GM21619 (cell line): Measurements from ENCODE around the gene FCRL5.
"Not testable (repeated sequence)": the region's sequence is repeated elsewhere in the genome, so short reads cannot be mapped to it uniquely, and the experiment has no call there.

Experiments used
- ATAC-seq: cut with Tn5 transposase; IDR thresholded peaks from one replicate; pipeline ENCODE4 v1.9.1; 2021; ENCODE audit not compliant: unreplicated experiment

Gene FCRL5

DNA sequence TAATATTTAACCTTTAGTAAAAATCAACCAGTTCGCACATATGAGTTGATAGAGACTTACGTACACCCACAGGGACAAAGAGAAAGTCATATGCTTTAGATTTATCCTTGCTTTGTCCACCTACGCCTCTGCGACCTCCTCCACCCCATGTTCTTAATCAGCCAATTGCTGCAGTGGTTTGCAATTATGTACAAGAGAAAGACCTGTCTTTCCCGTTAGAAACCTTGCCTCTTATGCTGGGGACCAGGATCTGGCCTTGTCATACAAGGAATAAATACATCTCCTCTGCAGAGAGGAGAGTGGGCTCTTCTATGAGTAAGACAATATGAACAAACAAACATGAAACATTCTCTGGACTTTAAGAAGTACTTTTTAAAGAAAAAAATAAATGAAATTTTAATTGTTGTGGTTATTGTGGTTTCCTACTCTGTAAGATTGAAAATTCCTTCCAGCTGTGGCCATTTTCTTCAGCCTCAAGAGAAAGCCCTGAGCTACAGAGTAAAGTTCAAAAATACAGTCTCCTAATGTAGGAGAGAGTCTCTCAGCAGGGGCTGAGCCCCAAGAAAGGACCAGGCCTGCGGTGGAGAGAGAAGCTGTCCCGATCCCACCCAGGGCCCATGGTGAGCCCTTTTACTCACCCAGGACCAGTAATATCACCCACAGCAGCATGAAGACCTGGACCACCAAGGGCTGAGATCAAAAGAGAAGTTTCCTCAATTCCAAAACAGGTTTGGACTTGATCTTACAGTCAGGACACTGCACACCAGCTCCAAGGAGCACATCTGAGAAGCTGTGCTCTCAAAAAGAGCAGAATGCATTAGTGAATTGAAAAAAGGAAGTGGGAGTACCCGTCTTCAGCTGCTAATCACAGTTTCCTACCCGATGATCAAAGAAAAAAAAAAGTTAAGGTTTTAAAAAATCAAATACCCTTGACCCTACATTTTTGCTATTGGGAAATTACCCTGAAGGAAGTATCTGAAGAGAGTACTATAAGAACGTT, at the start of gene FCRL5:
TSS of gene FCRL5 (minus strand) at position 822 of the 1,000 bp plus-strand sequence. CDS start at position 669, 153 bp downstream.
- no peak for ATAC-seq

DNA sequence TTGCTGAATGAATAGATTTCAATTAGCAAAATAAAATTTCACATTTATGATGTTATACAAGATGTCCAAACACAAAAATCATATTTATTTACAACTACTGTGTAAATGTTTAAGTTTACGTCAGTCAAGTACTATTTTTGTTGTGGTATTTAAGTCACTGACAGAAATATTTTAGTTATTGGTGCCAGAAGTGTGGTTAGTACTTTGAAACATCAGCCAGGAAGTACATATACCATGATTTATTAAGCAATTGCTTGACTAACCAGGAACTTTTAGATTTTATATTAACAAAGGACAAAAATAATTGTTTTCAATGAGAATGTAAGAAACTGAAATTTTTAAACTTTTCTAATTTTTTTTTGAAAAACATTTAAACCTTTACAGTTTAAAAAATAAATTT, 47.9 kb upstream of the FCRL5 start:
- ATAC-seq = no peak

DNA sequence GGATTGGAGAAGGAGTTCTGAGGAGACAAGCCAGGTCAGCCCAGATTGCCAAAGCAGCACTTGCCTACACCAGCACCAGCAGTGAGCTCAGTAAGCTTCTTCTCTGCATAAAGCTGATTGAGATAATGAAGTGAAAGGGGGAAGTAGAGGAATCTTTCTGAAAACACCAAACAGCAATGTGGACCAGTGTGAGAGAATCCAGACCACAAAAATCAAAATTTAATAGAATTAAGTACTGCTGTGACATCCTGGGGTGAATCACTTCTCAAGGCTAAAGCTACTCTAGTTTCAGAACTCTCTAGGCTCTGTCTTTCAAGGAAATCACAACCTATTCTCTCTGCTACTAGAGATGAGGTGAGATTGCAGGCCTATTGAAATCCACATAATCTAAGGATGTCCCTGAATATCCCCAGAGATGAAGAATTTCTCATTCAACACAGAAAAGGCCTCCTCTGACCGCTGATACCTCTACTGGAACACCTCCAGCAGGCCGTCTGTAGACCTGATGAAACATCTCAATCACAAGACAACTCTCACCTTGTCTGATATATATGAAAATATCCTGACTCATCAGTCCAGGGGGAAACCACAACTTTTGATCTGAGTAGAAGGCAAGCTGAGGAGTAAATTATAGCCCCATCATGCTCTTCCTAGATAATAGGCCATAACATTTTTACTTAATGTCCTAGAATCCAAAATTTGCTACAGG, 45.8 kb upstream of the FCRL5 start, which contains the start of gene FCRL4:
TSS of gene FCRL4 (minus strand) at position 127 of the 709 bp plus-strand sequence. CDS start 141 bp downstream, outside the sequence.
- peak; percentile 56 for ATAC-seq

DNA sequence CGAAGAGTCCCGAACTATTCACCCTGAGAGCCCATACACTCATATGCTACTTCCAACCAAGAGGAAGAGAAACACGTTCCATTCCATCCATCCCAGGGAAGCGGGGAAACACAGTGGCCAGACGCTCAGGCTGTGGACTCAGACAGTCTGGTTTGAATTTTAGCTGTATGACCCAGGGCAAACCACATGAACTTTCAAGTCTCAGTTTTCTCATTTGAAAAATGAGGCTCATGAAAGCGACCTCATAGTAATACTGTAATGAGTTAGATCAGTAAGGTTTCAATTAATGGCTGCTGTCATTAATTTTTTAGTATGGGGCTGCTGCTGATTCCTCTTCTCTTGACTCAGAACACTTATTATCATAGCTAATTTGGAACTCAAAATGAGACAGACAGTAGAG, 44.1 kb upstream of the FCRL5 start:
- ATAC-seq = peak; percentile 41

DNA sequence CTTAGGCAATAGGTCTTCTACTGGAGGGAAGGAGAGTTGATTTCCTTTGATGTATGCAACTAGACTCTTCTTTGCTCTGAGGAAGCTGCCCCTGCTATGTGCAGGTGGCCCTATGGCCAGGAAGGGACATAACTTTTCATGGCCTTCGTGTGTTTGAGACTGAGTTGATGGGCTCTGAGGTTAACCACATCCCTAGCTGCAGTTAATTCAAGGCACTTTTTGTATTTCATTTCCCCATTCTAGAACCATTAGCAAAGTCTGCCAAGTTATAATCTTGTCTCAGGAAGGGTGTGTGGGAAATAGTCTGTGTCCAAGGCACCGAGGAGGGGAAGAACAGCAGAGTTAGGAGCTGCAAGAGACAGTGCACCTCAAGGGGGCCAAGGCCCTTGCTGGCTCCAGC, 43.0 kb upstream of the FCRL5 start:
- ATAC-seq = peak; percentile 55

DNA sequence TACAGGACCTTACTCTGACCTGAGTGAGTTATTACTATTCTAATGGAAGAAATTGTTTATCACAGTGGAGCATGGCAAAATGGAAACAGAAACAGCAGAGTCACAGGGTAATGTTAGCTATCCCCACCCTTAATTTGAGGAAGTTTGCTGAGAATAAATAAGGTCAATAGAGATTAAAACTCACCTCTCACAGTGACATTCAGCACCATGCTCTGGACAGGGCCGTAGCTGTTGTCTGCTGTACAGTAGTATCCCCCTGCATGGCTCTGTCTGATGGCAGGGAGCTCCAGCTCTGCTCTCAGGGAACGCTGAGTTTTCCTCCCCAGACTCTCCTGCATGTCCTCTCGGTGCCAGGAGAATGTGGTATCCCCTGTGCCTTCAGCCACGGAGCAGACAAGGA, 33.7 kb upstream of the FCRL5 start:
- no peak for ATAC-seq

DNA sequence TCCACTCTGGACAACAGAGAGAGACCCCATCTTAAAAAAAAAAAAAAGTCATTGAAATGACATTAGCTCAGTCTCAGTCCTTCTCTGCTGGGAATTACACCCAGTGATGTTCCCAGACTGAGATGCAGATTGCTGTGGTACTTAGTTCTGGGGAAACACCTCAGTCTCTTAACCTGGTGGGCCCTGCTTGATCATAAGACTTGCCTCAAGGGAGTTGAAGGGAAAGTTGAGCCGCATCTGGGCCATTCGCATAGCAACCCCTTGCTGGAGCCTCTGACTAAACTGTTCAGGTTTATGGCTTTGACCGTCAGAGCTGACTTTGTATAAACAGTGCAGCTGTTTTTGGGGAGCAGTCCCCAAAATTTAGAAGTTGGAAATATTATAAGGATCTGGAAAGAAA, 32.2 kb upstream of the FCRL5 start:
- no peak for ATAC-seq

DNA sequence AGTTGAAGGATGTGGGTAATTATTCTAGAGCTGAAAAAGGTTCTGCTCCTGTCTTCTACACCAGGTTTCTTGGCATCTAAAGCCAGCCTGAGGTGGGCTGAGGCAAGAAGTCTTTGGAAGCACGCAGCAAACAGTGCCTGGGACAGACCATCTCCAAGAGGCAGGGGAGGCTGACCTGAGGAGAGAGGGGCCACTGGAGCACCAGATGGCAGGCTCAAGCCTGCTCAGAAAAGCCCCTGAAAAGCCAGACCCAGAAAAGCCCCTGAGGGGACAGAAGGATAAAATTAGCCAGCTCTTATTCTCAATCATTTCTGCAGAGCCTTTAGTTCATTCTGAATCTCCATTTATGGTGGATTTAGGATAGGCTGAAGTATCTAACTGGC, 28.5 kb upstream of the FCRL5 start:
- ATAC-seq = no peak

DNA sequence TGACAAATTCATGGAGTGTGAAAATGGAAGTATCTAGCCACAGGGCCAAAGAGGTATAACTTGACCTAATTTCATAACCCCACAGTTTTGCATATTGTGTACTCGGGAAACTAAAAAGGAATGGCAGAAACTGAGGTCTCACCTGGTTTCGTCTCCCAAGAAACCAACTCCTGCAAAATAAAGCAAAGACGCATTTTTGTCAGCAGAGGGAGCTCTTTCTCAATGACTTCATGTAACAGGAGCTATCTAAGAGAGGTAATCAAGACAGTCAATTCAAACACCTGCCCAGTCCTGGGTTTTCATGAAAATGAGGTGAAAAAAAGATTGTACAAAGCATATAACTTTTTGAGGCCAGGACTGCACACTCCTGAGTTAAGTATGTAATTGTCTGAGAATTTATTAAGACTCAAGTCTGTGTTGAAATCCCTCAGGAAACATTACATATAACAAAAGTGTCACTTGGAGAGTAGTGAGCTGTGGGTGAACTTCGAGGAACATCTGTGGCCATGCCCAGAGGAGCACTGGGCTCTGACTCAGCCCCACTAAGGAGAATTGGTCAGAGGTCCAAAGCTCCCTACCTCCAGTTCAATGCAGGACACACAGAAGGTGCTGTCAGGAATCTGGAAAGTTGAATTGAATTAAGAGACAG, 28.0 kb upstream of the FCRL5 start:
- ATAC-seq = no peak

DNA sequence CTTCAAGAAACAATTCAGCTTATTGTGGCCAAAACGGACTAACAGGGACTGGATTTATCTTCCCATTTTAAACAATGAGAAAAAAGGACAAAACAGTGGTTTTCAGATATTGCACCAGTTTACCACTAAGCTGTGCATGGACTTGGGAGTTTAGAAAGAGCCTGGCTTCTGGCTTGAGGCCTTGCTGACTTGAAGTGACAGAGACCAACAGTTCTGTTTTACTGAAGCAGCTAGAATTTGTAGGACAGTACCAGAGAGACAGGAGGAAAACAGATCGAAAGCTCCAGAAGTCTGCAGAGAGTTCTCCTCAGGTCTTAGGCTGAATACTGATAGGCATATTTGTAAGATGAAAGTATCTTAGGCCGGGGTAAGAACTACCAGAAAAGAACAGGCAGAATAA, 25.1 kb upstream of the FCRL5 start:
- no peak for ATAC-seq

DNA sequence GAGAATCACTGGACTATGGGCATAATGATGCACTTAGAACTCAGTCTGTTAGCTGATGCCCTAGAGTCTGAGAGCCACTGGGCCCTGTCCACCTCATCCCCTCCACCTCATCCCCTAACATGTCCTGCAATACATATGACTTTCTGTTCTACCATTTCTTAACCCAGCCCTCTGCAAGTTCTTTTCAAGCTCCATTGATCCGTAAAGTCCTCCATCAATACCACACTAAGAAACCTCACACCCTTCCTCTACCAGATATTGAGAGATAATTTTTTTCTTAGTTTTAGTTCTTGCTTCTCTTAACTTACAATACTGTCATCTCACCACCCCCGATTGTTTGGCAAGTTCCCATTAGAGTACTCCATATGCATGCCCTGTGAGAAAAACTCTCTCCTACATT, 23.4 kb upstream of the FCRL5 start:
- ATAC-seq = peak; percentile 77

DNA sequence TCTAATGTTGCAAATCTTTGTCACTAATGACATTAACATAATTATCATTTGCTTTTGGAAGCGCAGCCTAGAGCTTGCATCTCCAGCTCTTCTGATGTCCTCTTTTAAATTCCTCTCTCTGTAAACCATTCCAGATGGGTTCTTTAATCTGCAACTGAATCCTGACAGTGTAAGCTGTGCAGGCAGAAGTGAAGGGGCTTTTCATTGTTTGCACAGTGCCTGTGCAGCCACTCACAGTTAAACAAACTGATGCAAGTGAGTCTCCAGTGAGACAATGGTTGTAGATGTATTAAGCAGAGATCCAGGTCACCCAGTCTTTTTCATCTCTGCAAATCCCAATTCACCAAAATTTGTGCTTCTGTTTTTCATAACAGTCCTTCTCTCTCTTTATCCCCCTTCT, 22.5 kb upstream of the FCRL5 start:
- ATAC-seq = no peak

DNA sequence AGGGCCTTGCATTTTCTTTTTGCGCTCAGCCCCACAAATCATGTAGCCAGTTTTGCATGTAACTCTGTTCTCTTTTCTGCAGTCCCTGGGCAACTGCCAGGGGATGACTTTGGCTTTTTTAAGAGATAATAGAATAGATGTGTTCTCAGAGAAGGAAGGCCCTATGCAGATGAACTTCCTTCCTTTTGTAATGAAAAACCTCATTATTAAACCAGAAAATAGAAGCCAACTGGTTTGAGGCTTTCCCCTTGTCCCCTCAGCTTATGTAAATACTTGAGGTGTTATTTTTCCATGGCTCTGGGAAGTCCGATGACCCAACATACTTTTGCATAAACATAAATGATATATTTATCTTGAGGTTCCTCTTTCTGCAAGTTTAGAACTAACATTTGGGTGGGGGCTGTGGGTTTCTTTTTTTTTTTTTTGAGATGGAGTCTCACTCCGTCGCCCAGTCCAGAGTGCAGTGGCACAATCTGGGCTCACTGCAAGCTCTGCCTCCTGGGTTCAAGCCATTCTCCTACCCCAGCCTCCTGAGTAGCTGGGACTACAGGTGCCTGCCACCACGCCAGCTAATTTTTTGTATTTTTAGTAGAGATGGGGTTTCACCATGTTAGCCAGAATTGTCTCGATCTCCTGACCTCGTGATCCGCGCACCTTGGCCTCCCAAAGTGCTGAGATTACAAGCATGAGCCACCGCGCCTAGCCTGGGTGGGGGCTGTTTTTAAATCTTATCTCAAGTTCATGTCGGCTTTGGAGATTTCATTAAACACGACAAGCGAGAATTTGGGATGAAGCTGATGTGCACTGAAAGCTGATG, 14.4 kb upstream of the FCRL5 start:
- ATAC-seq = peak; percentile 32

DNA sequence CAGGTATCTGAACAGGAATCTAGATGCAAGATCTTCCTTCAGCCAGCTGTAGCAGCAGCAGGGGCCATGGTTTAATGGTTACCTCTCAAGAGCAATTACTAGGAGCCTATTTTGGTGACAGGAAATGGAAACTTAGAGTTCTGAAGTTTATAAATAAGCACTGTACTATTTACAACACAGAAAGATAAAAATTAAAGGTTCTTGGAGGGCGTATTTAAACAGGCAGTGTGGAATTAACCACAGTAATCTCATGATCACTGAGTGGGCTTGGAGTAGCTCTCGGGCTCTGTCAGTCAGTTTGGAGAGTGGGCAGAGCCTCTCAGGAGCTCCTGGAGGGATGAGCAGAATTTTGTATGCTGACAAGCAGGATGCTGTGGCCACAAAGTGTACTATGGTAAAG, 10.2 kb upstream of the FCRL5 start:
- peak; percentile 80 for ATAC-seq

DNA sequence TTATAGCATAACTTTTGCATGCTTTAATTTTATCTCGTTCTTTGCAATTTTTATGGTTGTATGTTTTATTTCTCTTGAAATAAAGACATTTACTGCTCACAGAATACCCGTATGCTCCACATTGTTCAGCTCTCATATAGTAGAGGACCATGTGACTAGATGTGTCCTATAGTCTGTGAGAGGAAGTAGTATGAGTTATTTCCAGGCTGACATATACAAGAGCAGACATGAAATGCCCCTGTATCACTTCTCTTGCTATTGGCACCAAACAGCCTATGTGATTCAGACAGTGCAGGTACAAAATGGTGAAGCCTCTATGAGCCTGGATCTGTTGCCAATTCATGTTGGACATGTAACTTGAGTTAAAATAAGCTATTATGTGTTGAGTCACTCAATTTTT, 5.8 kb upstream of the FCRL5 start:
- no peak for ATAC-seq

DNA sequence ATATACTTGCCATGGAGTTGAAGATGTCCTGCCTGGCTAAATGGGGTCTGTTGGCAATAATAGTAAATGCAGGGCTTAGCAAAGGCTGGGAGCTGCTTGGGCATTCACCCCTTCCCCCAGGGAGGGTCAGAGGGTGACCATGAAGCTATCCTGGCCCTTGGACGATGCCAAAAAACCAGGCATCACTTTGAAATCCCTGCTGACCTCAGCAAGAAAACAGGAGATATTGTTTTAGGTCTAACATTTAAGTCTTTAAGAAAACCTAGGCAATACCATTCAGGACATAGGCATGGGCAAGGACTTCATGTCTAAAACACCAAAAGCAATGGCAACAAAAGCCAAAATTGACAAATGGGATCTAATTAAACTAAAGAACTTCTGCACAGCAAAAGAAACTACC, 4.2 kb downstream of the FCRL5 start:
- not testable (repeated sequence) for ATAC-seq

DNA sequence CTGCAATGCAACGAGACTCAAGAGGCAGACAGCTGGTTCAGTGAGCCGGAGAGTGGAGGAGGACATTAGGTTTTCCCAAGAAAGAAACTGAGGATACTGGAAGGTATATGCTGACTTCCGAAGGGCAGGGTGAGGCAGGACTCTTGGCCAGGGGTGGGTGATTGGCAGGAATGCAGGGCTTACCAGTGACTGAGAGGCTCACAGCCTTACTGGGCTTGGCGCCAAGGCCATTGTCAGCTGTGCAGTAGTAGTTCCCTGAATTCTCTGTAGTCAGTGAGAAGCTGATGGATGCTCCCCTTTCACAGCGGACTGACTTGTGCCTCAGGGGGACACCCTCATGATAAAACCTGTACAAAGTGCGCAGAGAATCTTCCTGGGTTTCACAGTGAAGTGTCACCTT, 9.6 kb downstream of the FCRL5 start:
- no peak for ATAC-seq

DNA sequence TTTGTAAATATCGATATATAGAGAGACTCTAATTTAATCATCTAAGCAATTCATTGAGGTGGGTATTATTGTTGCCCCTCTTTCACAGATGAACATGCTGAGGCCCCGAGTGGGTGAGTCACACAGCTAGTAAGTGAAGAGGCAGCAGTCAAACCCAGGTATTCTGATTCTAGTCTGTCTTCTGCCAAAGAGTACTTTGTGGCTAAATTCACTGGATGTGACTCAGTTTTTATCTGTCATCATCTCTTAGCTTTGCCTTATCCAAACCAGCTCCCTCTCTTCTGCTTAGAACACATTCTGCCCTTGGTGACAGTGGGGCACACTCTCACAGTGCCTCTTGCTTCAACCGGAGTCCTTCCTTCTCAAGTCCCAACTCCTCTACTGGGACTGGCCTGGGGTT, 11.5 kb downstream of the FCRL5 start:
- ATAC-seq = no peak

DNA sequence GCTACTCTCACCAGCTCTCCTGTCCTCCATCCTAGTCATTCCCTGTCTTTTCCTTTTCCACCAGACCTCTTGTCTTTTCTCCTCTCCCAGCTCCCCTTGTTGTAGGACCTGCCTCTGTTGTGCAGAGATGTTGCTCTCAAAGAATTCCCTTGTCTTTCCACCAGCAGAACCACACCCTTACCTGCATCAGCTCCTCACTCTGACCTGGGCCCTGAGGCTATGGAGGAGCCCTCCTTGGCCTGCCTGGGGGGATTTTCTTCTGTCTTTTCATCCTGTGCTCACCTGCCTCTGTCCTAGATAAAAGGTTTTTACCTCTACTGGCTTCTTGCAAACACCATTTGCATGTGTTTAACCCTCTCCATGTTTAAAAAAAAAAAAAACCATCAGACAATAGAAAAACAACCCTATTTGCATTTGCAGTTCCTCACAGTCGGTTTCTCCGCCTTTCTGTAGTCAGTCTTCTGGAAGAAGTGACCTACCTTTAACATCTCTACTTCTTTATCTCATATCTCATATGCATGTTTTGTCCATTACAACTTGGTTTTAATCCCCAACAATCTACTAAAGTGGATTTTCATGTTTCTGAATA, 12.1 kb downstream of the FCRL5 start:
- ATAC-seq = no peak

DNA sequence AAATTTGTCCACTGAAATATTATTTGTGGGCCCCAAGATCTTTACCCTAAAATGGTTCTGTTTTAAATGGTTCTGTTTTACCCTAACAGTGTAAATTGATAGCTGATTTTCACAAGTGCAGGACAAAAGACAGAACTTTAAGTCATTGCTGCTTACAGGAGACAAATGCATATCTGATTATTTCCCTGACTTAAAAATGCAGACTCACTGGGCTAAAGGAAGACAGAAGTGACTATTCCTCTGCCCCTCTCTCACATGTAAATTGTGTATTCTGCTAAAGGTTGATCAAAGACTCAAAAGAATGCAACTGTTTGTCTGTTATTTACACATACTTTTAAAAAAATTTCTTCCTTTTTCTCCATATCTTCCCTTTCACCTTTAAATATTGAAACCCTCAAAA, 12.7 kb downstream of the FCRL5 start:
- no peak for ATAC-seq
